HG02885 (cell line): ENCODE data around the gene TRIM36.
A peak's percentile ranks its signal among the peaks of the same experiment; 100 is the strongest.

Experiments
- ATAC-seq: cut with Tn5 transposase; IDR thresholded peaks from one replicate; pipeline ENCODE4 v1.9.1; 2021; ENCODE audit warnings: mild to moderate bottlenecking; ENCODE audit not compliant: unreplicated experiment, poor library complexity

The TRIM36 gene, protein sequence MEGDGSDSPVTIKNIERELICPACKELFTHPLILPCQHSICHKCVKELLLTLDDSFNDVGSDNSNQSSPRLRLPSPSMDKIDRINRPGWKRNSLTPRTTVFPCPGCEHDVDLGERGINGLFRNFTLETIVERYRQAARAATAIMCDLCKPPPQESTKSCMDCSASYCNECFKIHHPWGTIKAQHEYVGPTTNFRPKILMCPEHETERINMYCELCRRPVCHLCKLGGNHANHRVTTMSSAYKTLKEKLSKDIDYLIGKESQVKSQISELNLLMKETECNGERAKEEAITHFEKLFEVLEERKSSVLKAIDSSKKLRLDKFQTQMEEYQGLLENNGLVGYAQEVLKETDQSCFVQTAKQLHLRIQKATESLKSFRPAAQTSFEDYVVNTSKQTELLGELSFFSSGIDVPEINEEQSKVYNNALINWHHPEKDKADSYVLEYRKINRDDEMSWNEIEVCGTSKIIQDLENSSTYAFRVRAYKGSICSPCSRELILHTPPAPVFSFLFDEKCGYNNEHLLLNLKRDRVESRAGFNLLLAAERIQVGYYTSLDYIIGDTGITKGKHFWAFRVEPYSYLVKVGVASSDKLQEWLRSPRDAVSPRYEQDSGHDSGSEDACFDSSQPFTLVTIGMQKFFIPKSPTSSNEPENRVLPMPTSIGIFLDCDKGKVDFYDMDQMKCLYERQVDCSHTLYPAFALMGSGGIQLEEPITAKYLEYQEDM

DNA sequence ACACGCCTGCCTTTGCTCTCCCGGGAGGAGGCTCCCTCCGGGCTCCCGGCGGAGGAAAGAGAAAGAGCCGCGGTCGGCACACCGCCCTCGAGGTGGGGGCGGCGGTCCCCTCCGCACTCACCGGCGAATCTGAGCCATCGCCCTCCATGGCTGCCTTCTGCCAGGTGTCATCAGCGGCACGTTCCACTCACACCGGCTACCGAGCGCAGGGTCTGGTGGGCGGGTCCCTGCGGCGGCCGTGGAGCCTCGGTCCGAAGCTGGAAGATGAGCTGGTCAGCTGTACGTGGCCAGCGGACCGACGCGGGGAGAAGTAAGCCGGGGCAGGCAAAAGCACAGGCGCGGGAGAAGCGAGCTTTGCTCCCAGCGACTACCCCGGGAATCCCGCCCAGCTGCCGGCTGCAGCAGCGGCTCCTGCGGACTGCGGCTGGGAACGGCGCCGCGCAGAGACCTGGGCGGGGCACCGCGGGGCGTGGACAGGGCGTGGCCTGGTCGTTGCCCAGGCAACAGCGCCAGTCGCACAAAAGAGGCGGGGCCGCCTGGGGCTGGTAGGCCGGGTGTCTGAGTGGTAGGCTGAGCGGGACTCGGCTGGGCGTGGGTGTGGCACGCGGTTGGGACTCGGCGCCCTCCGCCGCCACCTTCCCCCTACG lies at the start of gene TRIM36:
Gene TRIM36 (minus strand): TSS at position 422 of the 647 bp plus-strand sequence. CDS start 274 bp downstream, at position 148.
- ATAC-seq, result peak; percentile 98

DNA sequence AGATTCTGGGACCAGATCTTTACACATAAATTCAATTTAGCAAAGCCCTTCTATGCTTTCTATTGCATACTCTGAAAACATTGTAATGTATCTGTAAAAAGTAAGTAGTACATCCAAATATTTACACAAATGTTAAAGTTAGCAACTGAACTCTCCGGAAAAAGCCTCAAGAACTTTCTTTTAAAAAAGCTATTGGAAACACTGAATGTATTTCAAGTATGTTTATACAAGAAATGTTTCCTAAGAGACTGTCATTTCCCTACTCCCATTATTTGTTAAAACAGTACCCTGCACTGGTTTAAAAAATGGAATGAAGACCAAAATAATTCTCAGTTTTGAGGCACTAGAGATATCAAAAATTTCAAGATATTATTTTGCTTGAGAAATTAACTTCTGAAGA lies 44.8 kb upstream of the TRIM36 start:
- ATAC-seq, result no peak

DNA sequence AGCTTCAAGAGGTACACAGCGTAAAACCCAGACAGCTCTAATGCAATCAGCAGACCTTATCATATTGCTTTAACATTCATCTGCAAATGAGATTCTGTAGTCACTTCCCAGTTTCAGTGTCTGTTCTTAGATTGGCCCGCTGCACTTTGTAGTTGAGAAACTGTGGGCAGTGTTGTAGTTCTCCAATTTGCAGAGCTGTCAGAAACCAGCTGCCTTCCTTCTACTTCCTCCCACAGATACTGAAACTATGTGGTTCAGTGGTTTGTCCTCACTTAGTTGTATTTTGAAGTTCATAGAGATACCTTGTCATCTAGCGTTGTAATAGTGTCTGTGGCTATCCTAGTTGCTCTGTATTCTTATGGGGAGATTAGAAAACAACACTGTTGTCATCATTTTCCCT lies 39.6 kb upstream of the TRIM36 start:
- peak; percentile 99 for ATAC-seq

DNA sequence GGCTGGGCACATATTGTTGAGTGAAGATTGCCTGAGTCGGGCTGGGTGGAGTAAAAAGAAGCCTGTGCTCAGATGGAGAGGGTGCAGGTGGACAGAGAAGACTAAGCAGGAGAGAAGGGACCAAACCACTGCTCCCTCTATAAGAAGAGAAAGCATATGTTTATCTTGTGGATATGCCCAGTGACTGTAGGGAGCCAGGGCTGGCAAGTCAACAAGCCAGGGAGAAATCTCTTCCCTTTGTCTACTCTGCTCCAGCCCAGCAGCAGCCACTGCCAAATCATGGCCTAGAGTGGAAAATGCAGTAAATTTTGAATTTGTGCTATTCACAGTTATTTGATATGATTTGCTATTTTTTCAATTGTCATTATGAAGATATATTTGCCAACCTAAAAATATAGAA lies 33.2 kb upstream of the TRIM36 start:
- no peak for ATAC-seq

DNA sequence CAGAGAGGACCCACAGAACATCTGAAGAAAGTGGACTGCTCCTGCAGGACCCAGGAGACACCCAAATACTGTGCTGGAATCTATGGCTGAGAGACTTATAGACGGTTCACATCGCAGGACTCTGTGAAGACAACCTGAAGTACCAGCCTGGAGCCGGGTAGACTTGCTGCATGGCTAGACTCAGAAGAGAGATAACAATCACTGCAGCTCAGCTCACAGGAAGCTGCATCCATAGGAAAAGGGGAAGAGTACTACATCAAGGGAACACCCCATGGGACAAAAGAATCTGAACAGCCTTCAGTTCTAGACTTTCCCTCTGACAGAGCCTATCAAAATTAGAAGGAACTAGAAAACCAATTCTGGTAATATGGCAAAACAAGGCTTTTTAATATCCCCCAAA lies 26.5 kb upstream of the TRIM36 start:
- no peak for ATAC-seq

DNA sequence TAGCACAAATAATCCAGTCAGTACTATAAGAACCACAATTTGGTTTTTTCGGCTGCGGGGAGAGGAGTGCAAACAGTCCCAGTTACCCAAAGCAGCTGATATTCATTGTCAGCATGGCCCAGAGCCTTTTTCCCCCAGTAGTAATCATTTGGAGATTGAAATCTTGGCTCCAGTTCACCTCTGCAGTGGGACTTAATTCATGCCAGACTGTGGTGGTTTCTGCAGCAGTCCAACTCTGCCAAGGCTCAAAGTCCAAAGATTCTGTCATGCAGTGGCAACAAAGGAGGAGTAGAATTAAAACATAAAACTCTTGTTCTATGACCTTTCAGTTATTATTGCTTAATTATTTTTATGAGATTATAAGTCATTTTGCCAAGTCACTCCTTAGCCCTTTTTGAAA lies 25.0 kb upstream of the TRIM36 start:
- ATAC-seq, result no peak

DNA sequence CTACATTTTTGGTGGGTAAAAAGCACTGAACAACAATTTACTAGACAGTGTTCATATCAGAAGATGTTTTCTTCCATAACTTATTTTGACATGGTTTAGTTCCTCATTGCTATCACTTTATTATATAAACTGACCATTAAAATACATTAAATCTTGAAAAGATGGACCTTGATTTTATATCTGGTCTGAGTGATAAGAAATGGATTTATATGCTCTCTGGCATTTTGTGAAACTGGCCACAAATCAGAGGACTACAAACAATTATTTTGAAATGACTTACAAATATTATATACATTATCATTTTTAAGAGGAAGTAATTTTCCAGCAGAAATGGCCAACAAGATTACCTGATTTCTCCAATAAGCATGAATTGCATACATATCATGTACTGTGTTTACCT lies 23.6 kb upstream of the TRIM36 start:
- no peak for ATAC-seq

DNA sequence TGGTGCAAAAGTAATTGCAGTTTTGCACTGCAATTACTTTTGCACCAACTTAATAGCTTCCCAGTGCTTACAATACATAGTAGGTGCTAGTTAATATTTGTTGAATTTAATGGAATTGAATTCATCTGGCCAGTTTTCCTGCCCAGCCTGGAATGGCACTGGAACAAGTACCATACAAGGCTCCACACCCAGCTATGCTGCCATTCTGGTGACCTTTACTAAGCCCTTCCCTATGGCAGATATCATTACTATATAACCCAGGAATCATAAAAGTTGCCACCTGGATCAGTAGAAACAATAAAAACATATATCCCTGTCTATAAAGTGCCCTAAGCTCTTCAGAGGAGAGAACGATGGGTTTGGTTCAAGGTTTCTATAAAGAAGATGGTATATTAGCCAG lies 22.4 kb upstream of the TRIM36 start:
- no peak for ATAC-seq

DNA sequence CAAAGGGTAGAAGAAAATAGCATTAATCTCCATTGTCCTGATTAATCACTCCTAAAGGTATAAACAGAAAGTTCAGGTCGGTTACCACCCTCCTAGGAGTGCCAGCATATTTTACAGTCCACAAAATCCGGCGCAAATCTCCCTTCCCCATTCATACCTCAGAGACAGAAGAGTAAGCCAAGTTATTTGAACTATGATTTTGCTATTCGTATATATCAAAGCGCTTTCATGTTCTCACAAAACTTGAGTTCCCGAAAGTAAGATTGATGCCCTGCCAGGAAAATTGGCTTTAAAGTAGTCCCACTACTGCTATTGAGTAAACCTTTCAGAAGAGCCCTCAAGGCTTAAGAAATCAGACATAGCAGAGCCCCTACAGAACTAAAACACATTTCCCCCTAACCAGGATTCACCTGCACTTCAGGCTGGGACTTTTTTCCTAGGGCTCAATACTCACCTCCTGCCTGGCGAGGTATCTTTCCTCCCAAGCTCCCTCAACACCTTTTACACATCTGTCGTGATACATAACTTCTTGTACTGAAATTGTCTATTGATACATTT lies 21.8 kb upstream of the TRIM36 start:
- no peak for ATAC-seq

DNA sequence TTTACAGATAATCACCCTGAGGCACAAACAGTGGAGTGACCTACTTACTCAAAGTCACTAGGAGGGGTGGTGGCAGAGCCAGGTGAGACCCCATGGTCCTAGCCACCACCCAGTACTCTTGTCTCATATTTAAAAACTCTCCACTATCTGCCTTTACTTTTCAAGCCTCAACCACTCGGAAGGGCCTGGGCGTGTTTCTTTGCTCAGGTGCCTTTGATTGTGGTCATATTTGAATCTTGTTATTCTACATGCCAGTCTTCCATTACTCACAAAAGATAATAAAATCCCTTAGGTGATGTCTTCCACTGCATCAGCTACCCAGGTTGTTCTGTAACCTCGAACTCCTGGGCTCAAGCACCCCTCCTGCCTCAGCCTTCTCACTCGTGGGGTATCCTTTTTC lies 20.7 kb upstream of the TRIM36 start:
- ATAC-seq, result no peak

DNA sequence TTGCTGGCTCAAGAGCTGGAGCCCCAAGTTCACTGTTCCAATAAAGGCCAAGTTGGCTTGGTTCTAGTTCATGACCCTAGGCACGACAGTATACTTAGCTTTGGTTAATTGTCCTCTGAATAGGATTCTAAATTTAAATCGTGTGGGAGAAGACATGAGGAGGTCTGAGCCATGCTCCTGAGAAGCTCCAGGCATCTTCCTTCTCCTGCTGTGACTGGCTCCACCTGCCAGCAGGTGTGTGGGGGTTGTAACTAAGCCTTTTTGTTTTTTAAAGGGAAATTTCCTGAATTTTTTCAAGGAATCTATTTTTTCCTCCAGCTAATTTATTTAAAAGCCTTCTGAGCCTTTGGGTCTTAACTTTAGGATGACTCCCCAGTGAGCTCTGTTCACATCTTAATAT lies 20.2 kb upstream of the TRIM36 start:
- ATAC-seq, result no peak

DNA sequence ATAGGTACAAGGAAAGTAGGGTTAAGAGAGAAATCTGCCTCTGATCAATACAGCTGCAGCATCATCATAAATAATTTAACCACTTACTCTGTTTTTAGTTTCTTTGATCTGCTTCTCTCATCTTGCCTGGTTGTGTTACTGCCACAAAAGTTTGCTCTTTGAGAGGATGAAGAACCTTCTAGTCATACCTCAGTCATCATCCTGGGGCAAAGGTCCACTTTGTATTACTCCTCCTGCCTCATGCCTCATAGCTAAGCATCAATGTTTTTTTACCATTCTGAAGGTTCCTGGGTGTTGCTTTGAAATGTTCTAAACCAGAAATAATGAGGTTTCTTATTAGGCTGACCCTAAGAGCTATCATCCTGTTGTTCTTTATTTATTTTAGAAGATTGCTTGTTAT lies 17.1 kb upstream of the TRIM36 start:
- ATAC-seq, result no peak

DNA sequence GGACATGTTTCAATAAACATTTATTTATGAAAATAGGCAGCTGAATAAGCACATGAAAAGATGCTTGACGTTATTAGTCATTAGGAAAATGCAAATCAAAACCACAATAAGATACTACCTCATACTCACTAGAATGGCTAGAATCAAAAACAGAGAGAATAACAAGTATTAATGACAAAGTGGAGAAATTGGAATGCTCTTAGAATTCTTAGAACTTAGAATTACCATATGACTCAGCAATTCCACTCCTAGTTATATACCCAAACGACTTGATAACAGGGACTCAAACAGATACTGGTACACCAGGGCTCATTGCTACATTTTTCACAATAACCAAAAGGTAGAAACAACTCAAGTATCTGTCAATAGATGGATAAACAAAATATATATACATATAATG lies 15.1 kb upstream of the TRIM36 start:
- ATAC-seq, result no peak

DNA sequence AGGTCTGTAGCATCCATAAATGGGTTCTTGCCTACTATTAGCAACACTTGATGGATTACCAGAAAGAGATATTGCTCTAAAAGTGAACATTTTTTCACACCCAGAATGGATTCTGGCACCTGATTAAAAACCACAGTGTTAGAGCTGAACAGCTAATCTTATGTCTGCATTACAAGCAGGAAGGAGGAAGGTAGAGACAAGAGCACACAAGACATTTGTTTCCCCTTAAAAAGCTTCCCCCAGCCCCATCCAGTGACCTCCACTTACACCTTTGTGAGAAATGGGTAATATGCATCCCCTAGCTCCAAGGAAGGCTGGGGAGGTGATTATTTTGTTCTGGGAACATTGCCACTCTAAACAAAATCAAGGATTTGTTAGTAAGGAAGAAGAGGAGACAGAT lies 12.0 kb upstream of the TRIM36 start:
- ATAC-seq, result no peak

DNA sequence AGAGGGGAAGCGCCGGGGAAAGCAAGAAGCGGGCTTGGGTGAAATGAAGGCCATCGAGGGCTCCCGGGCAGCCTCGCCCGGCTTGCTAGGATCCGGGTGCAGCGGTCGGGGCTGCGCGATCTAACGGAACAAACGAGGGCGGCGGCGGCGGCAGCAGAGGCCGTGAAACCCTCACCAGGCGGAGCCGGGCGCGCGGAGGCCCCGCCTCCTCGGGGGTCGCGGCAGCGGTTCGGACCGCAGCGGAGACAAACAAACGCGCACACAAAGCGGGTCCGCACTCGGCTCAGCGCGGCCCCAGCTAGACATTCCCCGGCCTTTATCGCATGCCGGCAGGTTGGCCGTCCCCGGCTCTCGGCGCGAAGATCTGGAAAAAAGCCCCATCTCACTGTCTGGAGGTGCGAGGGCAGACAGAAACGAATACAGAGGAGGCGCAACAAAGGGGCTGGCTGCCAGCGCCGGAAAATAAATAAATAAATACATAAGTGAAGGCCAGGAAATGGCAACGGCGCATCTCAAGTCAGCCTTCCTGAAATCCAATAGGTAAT lies 10.5 kb upstream of the TRIM36 start:
- peak; percentile 77 for ATAC-seq

DNA sequence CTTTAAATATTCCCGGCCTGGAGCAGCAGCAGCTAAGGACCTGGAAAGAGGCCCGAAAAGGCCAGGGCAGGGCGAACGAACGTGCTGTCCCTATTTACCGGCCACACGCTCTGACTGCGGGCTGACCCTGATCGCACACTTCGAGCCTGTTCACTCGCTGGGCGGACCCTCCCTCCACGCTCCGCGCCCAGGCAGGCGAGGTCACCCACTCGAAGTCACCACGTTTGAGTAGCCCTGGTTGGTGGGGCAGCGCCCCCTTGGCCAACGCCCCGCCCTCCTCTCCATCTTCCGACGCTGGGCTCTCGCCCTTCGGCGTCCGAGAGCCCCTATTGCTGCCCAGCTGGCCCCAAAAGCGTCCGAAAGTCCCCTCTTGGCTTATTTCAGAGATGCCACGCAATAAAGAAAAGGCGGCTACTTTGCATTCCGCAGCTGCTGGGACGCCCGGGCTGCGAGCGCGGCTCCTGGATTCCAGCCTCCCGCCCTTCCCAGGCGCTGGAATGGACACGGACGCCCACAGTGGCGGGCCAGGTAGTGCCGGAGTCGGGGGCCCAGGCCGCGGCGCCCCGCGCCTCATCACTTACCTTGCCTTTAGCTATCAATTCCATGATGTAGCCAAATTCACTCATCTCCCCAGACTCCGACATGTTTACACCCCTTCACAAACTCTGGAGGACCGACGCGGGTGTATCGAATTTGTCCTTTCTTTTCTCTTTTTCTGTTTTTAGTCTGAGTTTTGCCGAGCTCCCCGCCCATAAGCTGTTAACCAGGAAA lies 9.9 kb upstream of the TRIM36 start:
- peak; percentile 30 for ATAC-seq

DNA sequence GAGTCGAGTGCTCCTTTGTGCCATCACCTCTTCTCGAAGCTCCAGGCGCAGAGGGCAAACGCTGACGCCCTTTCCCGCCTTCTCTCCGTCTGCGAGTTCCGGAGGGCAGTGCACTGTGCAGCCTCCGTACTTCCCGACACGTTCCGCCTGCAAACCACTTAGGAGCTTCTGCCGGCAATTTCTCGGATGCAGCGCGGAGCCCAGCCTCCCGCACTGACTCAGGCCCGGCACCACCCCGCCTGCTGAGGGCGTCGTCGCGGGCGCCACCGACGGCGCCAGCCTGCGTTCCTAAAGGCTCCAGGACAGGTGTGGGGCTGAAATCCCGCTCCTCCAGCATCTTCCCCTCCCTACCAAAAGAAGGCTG lies 9.3 kb upstream of the TRIM36 start:
- no peak for ATAC-seq

DNA sequence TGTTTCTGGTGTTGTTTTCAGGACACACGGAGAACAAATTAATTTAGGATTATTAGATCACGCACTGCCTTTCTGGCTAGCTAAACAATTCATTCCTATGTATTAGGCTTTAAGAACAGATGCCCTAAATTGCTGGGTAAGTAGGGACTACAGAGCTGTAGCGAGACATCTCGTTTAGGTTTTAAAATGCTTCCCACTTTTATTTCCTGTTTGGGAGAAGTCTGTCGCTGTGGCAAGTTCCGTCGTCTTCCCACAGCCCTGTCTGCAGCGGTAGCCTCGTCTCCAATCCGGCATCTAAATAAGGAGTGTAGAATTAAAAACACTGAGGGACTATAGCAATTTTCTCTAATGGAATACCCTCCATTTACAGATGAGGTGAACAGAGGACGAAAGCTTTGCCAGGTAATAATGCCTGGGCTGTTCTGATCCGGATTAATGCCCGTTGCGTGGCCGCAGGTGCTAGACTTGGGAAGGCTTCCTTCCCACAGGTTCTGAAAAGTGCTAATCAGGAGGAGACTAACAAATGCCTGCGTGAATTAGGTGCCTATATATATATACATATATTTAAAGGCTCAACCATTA lies 1.3 kb upstream of the TRIM36 start:
- ATAC-seq, result no peak

DNA sequence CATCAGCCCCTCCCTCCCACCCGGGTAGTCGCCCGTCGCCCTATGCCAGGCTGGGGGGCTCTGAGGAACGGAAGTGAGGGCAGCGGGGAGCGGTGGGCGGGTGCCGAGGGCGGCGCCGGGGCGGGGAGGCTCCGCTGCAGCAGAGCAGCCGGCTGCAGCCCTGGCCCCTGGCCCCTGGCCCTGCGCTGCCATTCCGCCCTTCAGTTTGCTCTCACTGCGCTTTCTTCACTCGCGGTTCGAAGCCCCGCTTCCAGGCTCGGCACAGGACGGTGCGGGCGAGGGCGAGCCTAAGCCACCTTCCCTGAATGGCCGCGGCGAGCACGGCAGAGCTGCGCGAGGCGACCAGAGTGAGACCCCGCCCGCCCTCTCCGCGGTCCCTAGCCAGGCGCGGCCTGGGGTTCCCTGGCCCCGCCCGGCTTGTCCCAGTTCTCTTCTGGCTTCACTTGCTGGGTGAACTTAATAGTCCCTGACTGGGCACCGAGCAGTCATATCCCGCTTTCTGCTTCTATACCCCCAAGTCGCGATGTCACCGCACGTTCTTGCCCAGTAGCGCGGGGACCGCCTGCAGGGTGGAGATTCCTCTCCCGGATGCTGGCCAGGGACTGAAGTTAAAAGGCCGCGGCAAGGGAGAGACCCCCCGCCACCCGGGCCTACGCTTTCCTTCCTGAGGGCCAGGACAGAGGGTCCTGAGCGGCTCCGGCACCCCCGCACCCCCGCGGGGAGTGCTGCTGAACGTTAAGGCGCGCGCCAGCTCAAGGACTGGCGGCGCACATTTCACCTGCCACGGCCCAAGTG lies 623 bp upstream of the TRIM36 start:
- peak; percentile 56 for ATAC-seq
